GM21390 (cell line): ENCODE results near the gene CUEDC1.
A peak's percentile ranks its signal among the peaks of the same experiment; 100 is the strongest.

Source experiments
- ATAC-seq: cut with Tn5 transposase; IDR thresholded peaks from one replicate; pipeline ENCODE4 v1.9.1; 2021; ENCODE audit not compliant: unreplicated experiment

The CUEDC1 gene

DNA sequence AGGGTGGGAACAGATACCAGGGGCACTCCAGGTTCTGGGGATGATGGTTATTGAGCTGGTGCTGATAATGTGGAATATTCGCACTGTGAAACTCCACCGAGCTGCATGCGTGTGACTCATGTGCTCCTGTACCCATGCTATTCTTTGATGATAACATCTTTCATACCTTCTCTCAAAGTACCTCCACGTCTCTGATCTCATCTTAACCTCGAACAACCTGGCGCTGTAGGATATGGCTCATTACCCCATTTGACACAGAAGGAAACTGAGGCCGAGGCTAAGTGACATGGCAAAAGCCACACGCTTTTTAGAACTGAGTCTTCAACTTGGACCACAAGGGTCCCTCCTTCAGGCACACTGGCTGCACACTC, 75.1 kb downstream of the CUEDC1 start:
- ATAC-seq: no peak

DNA sequence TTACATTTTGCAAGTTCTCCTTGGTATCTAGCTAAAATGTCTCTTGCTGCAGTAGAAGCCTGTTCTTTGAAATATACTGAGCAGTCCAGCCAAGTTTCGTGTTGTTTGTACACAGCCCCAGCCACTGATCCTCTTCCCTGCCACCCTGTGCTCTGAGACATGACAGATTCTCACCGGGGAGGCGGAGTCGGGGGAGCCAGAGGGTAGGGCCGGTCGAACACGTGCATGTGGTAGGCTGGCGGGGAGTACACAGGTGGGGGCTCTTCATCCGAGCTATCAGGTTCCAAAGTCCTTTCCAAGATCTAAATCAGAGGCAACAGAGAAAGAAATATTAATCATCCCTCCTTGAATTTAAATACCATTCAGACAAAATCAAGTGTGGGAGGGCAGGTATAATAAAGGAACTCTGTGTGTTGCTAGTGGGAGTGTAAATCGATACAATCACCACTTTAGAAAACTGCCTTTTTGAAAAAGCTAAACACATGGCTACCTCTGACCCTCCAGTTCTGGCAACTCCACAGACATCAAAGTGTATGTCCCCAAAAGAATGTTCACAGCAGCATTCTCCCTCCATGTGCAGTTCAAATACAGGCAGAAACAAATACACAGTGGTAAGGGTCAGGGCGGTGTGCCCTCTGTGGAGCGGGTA, 75.7 kb downstream of the CUEDC1 start:
- ATAC-seq: no peak

DNA sequence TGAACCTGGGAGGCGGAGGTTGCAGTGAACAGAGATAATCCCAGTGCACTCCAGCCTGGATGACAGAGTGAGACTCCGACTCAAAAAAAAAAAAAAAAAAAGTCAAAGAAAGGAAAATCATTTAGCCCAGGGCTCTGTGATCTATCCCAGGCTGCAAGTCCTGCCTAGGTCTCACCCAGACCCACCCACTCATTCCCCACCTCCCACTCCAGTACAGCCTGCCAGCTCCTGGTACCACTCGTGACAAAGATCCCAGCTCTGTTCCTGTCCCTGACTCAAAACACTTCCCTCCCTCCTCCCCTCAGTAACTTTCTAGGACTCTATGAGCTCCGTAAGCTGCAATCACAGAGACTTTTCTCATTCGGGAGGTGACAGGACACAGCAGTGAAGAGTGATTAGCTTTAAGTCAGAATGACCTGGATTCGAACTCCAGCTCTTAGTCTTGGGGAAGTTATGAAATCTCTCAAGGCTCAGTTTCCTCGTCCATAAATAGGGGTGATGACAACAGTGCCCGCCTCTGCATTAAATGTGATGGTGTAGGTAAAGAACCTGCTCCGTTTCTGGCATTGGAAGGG, 77.3 kb downstream of the CUEDC1 start:
- no peak for ATAC-seq

DNA sequence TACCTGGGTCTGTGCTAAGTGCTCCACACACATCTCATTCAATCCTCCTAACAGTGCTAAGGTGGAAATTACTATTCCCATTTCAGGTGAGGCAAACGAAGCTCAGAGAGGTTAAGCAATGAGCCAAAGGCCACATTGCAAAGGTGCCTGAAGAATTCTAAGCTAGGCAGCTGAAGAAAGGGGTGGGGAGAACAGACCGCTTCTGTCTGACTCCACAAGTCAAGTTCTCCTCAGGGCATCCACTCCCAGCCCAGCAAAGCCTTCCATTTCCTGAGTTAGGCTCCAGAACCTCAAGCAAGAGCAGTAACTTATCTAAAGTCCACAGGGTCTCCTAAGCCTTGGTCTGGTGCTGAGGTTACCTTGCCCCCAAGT, 78.4 kb downstream of the CUEDC1 start:
- no peak for ATAC-seq

DNA sequence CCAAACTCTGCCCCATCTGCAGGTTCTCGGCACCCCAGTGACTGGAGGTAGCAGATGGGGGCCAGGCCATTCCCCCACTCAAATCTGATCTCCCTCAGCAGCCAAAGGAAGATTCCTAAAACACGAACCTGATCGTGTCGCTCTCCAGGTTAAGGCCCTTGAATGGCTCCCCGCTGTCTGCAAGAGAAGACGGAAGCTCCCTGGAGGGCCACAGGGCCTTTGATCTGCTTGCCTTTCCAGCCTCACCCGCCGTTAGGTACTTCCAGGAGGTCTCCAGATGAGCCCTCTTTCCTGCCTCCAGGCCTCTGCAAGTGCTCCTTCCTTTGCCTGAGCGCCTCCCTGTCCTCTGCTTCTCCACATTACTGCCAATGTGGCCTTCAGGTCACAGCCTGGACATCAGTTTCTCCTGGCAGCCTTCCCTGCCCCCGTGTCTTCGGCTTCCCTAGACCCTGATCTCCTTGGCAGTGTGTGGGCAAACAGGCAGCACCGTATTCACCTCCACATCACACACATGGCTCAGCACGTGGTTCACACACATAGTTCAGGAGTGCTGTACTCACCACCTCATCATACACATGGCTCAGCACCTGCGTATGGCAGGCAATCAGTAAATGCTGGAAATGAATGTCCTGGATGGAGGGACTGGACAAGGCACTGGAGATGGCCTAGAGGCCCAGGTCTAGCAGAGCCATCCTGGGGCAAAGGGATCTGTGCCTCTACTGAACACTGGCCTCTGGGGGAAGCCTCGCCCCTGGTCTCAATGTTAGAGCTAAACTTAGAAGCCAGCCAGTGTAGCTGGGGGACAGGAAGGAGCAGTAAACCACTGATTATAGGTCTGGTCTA, 79.0 kb downstream of the CUEDC1 start:
- ATAC-seq: no peak

DNA sequence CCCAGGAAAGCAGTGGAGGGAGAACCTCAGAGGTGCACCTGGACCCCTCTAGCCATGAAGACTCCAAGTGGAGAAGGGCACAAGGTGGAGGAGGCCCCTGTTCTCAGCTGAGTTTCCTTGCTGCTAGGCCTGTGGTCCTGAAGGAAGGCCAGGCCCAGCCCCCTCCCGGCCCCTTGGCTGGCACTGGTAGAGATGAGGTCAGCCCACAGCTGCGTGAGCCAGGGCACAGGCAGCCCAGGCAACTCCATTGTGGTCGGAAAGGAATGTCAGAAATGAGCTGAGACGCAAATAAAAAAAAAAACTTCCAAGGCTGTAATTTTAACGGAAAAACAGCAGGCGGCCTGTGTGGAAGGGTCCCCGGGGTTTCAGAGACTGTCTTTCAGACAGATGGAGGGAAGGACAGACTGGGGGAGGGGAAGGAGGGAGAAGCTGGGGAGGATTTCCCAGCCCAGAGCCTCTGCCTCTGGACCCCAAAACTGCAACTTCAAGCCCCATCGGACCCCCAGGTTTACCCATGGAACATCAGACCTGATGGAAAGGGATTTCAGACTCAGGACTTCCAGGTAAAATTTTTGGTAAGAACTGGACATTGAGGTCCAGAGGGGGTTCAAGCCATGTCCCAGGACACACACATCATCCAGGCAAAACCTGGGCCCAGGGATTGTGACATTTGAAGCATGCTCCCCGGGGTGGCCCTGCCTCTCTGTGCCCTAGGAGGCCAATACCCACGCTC, 79.8 kb downstream of the CUEDC1 start:
- no peak for ATAC-seq

DNA sequence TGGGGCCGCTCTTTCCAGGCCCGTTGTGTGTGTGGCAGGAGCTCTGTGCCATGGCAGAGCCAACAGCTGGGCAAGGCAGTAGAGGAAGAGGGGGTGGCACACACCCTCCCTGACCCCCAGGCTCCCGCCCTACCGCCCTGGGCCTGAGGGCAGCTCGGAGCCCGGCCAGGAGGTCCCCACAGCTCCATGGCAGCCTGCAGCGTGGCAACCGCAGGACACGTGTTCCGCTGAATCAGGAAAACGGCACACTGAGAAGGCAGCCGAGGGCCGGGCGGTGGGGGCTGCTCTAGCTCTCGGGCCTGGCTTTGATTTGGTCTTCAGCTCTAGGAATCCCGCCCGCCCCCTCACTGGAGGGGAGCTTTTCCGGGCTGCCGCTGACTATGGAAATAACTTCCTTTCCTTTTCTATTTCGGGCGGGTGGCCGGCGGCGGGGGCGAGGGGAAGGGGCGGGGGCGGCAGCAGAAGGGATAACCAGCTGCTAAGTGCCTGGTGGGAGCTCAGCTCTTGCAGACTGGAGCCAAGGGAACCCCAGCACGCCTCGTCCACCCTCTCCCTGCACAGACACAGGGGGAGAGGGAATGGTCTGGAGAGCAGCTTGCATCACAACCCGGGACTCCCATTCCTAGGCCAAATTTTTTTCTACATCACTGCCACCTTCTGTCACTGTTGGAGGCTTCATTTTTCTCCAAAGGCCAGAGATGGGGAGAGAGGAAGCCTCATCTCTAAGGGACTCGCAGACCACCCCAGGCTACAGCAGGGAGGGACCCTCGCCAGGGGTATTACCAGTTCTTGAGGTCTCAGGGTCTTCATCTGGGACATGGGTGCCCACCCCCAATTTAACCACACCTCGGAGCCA, 80.5 kb downstream of the CUEDC1 start:
- no peak for ATAC-seq

DNA sequence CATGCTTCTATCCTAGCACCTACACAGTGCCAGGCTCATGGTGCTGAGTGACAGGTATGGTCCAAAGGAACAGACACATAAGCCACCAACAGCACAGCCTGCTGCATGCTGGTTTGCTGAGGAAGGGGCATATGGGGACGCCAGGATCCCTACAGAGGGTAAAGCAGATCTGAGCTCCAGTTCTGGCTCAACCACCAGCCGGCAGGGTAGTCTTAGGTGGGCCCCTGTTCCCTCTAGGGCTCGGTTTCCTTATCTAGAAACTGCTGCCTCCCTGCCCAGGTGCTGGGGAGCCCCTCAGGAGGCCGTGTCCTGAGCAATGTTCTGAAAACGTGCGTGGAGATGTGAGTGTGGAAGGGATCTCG, 81.2 kb downstream of the CUEDC1 start:
- ATAC-seq: no peak

DNA sequence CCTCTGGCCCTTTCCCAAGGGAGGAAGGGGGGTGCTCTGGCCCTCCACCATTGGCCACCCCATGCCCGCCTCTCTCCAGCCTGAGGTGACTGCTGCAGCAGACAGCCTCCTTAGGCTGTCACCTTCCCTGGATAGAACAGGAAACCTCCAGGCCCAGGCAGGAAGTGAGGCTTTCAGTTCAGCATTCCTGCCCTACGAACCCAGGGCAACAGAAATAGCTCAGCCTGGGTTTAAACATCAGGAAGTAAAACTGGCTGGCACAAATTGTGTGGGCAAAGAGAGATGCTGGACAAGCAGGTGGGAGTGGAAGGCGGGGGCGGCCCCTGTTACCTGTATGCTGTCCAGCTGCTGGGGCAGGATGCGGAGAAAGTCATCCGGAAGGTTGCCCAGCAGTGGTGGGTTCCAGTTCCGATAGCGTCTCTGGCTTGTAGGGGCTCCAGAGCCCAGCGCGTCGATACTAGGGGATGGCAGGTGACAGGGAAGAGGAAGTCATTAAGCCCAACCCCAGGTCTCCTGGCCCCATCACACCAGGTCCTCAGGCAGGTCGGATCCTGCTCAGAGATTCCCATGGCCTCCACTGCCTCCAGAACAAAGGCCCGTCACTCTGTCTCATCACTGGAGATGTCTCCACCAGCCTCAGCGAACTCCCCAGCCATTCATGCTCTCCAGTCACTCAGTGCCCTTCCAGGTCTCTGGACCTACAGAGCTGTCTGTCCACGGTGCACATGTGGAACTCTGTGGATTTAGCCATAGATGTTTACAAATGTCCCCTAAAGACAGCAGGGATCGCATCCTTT, 81.8 kb downstream of the CUEDC1 start:
- ATAC-seq: no peak

DNA sequence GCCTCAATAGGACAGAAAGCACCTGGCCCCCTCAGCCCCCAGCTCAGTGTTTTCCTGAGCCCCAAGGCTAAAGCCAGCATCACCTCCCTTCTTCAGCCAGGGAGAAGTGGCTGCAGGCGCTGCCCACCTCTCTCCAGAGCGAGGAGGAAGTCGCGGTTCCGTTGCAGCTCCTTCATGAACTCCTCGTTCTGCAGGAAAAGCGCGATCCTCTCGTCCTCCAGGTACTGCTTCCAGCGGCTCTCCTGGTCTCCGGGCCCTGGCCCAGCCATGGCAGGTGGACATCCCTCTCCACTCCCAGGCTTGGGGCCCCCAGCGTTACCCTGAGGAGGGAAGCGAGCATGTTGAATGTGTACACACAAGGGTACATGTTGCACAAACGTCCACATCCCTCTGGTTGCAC, 82.7 kb downstream of the CUEDC1 start:
- ATAC-seq: no peak

DNA sequence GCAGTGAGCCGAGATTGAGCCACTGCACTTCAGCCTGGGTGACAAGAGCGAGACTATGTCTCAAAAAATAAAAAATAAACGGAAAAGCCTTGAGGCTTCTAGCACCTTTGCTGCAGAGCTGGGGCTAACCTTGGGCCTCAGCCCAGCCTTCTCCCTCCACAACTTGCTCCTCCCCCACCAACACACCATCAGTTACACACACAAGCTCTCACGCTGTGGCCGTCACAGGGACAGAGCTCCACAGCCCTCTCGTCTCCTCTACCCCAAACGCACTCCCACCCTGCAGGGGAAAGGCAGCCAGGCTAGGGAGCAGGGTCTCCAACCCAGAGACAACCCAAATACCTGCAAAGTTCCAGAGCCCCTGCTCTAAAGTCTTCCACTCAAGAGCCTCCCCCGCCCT, 83.3 kb downstream of the CUEDC1 start:
- ATAC-seq: no peak

DNA sequence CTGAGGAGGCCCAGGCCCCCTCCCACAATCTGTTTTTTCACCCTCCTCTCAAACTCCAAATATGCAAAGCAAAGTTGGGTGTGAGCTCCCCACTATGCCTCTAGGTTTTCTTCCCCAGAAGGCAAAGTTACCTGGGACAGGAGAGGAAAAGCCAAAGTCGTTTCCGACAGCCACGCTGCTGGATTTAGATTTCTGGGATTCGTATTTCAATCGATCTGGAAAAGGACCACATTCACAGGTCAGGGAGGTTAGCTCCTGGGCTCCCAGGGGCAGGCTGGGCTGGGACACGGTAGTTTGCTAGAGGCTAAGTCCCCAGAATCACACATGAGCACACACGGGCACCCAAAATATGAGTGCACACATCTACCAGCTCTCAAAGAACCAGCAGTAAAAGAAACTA, 84.1 kb downstream of the CUEDC1 start:
- no peak for ATAC-seq

DNA sequence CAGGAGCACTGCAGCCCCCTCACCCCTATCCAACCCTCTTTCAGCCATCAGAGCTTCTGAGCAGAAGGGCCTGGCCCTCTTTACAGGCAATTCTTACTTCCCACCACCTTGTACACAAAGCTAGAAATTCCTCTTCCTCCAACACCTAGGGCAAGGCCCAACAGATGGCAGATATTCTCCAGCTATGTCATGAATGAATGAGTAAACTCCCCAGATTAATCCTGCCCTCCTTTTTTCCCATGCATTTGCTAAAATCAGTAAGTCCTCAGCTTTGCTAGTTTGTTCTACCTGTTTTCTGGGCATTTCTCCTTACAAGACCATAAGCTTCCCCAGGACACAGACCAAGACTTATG, 85.0 kb downstream of the CUEDC1 start:
- no peak for ATAC-seq

DNA sequence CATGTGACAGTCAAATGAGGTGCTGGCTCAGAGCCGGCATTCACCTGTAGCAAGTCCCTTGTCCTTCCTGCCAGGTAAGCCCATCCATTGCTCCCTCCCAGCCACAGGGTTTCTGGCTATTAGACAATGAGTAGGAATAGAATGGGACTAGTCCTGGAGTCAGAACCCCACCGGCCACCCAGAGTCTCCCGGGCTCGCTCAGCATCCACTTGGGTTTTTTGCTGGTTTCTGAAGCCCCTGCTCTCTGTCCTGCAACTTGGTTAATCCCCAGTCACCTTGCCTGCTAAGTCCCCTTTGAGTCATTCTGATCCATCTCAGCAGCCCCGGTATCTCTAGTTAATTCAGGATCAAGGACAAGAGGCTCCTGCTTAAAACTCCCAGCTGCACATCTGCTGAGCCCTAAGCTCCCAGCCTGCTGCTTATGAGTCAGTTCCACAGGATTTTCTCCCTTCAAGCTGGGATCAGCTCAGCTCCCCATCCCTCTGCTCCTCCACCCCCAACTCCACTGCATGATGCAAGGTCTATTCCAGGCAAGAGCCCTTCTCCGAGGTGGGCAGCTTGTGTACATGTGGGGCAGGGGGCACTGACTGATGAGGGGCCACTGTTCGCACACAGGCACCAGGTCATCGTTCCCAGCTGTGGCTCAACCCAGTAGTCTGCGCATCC, 85.5 kb downstream of the CUEDC1 start:
- no peak for ATAC-seq

DNA sequence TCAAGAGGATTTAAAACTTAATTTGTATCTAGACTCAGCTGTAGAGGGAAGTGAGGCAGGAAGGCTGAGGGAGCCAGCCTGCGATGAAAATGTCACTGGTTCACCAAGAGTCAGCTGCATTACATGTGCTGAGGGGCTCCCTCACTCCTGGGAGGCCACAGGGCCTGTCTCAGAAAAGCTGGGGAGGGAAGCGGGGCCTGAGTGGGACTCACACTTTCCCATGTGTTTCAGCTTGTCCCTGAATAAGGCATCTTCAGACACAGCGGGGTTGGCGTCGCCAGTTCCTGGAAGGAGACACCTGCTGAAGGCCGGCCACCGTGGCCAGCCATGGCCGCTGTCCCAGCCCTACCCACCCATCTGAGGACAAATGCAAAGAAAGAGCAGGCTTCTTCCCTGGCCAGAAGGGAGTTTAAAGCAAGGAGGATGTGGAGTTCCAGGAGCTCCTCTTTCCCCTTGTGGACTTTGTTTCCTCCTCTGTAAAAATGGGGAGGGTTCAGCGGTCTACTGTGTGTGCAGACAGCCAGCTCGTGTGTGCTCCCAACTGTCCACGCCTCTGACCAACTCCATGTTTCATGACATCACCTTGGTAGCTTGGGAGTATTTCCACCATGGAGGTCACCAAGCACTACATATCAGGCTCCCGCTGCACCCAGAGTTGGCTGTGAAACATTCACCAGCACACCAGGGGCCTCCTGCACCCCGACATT, 86.1 kb downstream of the CUEDC1 start:
- ATAC-seq: no peak

DNA sequence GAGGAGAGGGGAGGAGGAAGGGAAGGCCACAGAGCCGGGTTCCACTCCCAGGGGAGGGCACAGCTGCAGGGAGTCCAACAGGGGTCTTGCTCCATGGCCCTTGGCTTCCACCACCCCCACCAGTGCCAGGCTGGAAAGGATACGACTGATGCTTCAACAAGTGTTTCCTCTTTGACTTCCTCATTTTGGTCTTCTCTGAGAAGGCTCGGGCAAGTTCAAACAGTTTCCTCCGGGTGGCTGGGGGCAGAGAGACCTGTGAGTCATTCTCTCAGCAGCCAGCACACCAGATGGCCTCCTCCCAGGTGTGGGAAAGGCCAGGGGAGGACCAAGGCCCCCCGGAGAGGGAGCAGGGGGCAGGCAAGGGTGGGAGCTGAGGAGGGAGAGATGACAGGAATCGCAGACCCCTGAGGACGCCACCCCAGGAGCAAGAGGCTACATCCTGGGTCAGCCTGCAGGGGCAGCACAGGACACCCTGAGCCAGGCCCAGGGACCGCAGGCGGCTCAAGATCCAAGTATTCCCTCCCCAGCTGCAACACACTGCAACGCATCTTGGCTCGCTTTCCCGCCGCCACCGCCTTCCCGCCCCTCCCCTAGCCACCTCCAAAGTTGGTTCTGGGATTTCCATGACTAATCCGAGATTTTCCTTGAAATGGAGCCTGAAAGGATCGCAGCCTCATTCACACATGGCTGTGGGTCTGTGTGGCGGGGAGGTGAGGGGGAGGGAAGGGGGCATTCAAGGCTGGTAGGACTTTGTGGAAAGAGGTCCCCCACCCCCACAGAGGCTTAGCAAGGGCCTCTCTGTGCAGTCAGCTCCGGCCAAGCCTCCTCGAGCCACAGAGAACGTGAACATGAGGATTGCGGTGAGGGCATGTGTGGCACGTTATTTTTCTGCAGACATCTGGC, 87.0 kb downstream of the CUEDC1 start:
- ATAC-seq: peak; percentile 84

DNA sequence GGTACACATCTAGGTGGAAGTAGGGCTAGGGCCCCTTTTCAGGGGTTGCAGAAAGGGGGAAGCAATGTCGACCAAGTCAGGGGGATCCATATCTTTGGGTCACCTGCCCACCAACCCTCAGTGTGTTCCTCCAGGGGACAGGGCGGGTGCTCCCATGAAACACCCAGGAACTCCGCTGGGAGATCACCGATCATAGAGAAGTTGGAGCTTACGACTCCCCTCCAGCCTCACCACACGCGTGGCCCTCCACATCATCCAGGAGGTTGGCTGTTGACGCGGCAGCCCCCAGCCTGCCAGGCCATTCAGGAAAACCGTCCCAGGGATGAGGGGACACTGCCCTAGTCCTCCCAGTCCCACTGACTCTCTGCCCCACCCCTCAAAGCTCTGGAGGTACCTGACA, 88.1 kb downstream of the CUEDC1 start:
- ATAC-seq: no peak

DNA sequence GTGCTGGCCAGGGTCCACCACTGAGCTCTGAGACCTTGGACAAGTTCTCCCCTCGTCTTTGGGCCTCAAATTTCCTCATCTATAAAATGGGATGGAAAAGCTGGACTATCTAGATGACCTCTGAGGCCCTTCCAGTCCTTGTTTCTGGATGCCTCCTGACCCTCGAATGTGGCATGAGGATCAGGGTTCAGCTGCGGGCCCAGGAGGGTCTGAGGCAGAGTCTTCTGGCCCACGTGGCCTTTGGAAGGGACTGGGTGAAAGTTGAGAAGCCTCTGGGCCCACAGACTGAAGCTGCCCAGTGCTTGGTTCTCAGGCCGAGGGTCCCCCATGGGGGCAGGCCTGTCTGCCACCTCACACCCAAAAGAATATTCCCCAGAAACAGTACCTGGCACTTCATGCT, 88.5 kb downstream of the CUEDC1 start:
- no peak for ATAC-seq
